GM21526 (cell line): ENCODE data around the gene ZBED4.

ENCODE experiments used
- ATAC-seq: cut with Tn5 transposase; IDR thresholded peaks from one replicate; pipeline ENCODE4 v1.9.1; 2021; ENCODE audit warnings: moderate library complexity; ENCODE audit not compliant: unreplicated experiment, low FRiP score

The ZBED4 gene

DNA sequence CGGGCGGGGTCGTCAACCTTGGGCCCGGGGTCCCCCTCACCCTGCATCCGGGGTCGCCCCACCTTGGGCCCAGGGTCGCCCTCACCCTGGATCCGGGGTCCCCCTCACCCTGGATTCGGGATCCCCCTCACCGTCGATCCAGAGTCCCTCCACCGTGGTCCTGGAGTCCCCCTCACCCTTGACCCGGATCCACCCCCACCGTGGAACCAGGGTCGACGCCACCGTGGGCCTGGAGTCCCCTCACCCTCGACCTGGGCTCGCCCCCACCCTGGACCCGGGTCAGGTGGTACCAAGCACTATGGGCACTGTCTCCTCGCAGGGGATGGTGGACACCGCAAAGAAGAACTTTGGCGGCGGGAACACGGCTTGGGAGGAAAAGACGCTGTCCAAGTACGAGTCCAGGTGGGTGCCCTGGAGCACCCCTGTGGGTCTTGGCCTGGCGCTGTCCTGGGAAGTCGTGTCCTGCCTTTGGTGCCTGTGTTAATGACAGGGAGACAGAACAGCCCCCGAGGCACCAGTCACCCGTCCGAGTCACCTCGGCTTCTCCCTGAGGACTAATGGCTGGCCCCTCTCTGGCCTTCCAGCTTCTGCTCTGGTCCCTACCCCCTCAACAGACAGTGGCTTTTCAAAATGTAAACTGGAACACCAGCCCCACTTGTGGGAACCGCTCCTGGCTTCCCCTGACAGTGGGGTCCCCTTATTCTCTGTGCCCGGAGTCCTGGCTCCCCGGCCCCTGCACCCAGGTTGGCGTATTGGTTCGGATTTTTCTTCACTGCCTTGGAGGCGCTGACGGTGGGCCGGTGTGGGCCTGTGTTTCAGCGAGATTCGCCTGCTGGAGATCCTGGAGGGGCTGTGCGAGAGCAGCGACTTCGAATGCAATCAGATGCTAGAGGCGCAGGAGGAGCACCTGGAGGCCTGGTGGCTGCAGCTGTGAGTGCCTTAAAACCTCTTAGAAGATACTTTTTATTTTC, 65.6 kb downstream of the ZBED4 start:
- no peak for ATAC-seq

DNA sequence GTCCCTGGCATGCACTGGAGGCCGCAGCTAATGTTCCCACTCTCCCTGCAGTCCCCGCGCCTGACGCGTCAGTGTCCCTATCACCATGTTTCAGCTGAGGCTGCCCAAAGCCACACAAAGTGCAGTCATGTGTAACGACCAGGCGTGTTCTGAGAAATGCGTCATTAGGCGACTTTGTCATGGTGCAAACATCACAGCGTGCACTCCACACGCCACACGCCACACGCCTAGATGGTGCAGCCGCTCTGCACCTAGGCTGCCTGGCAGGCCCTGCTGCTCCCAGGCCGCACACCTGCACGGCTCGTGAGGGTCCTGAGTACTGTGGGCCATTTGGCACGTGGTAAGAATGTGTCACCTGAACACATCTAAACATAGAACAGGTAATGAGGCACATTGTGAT, 67.2 kb downstream of the ZBED4 start:
- ATAC-seq: no peak

DNA sequence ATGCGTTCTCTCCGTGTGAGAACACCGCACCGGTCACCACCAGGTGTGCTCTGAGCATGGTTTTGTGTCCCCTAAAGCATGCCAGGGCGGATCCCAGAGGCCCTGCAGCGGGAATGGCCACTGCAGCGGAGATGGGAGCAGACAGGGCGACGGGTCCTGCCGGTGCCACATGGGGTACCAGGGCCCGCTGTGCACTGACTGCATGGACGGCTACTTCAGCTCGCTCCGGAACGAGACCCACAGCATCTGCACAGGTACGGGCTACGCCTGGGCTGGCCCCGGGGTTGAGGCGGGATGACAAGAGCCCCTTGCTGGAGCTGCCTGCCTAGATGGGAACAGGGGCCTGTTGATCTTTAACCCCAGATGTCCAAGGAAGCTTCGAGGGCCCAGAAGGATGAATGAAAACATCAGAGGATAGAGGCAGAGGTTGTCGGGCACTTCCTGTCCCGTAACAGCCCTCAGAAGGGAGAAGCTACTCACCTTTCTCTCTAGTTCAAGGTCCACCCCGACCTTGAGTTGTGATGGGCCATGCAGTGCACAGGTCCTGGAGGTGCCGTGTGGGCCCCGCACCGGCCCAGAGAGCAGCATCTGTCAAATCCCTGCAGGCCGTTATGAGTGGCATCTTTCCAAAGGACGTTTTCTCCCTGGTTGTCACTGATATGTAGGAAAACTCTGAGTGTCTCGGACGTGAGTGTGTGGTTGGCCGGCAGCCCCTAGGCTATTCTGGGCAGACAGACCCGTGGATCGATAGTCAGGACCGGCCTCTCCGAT, 68.0 kb downstream of the ZBED4 start:
- ATAC-seq: no peak

DNA sequence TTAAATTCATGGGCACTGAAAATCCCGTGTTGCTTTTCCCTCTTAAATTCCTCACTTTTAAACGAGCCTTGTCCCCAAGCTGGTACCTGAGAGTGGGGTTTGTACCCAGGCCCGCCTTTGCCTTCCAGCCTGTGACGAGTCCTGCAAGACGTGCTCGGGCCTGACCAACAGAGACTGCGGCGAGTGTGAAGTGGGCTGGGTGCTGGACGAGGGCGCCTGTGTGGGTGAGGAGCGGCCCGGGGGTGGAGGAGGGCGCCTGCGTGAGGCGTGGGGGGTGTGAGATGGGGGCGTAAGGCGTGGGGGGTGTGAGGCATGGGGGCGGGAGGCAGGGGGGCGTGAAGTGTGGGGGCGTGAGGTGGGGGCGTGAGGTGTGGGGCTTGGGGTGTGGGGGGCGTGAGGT, 68.8 kb downstream of the ZBED4 start:
- no peak for ATAC-seq

DNA sequence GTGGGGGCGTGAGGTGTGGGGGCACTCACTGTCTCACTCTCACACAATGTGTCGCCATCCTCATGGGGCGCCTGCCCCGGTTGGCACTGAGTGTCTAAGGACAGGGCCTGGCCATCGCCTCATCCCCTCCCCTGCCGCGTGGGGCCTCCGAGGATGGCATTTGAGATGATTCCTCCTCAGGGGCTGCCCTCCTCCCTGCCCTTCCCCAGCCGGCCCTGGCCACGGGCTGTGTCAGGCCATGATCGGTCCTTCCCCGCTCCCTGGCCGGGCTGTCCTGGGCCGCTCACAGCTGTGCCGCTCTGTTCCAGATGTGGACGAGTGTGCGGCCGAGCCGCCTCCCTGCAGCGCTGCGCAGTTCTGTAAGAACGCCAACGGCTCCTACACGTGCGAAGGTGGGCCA, 69.3 kb downstream of the ZBED4 start:
- no peak for ATAC-seq

DNA sequence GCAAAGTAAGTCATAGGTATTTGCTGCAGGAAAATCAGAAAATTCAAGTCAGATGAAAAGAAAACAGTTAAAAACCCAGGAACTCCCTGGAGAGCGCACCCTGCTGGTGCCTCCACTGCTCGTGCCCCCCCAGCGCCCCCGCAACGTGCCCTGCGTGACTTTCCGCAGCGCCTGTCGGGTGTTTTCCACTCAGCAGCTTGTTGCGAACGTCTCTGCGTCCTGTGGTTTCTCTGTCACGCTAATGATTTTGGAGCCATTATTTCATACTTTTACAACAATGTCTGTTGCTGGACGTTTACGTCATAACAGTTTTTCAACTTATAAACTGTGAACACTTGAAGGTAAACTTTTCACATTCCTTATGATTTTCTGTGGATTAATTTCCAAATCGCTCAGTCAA, 69.8 kb downstream of the ZBED4 start:
- no peak for ATAC-seq

DNA sequence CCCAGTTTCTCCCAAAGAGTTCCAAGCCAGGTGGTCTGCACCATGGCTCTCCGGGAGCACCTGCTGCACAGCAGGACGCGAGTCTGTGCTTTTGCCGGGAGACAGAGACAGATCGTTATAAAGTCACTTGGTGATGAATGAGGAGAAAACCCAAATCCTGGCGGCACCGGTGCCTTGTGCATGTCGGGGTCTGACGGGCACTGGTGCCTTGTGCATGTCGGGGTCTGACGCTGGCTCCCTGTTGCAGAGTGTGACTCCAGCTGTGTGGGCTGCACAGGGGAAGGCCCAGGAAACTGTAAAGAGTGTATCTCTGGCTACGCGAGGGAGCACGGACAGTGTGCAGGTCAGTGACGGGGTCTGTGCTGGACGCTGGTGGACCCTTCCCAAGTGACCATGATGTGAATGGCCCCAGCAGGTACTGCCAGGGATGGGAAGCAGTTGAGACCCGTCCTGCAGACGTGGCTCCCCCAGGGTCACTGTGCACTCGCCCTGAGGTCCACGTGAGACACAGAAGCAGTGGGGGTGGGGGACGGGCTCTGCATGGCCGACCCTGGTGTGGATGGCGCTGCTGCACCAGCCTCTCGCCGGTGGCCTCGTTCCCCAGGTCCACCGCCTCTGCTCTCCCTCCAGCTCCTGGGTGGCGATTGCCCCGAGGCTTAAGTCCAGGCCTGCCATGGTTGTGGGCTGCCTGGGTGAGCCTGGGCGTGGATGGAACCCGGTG, 70.6 kb downstream of the ZBED4 start:
- no peak for ATAC-seq

DNA sequence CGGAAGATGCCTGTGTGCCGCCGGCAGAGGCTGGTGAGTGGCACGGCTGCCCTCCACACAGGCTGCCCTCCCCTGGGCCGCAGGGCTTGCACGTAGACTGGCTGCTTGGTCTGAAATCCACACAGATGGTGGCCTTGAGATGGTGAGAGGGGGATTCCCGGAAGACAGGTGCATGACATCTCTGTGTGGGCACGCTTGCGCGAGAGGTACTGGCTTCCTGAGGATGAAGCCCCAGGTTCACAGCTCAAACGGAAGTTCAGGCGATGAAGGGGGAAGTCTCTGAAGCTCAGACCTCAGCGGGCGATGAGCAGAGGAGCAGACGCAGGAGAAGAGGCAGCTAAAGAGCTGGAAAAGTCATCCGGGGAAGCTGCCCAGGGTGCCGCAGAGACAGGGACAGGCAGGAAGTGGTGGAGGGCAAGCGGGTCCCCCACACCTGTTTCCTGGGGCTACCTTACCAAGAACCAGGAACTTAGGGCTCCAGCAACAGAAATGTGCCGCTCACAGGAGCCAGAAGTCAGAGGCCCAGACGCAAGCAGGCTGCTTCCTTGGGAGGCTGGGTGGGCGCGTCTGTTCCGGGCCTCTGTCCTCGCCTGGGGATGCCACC, 72.0 kb downstream of the ZBED4 start:
- no peak for ATAC-seq

DNA sequence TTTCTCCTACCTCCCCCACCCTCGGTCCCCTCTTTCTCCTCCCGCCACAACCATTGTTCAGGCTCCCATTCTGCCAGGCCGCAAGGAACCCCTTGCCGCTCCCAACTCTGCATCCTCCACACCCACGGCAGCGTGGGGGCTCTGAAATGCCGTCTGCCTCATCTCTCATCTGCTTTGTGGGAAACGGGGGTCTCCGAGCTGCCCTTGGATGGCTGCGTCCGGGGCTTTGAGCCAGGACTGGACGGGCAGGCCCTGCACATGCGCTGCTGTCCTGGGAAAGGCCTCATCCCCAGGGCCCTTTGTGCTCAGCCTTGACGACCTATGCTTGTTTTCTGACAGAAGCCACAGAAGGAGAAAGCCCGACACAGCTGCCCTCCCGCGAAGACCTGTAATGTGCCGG, 73.3 kb downstream of the ZBED4 start:
- ATAC-seq: no peak

DNA sequence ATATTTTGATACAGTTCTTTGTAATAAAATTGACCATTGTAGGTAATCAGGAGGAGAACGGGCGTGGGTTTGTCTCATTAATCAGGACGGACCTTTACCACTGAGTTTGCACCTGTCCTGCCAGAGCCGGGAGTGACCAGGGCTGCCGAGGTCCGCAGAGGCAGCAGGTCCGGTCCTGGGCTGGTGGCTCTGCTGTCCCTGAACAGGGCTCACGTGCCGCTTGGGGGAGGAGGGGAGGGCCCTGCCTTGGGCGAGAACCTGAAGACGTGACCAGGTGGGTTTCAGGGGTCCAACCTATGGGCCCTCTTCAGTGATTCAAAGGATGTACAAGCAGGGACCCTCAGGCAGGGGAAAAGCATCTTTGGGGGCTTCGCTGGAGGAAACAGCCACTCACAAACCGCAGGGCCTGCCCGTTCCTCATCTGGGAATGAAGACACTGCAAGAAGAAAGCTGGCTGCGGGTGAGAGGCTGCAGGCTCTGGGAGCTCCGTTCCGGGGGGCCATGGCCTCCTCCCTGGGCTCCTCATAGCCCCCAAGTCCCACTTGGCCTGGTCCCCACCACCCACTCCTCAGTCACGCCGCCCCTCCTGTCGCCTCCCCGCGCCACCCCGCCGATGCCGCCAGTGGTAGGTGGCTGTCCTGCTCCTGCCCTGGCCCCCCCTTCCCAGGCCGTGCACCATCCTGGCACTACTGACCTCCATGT, 74.0 kb downstream of the ZBED4 start:
- ATAC-seq: no peak

DNA sequence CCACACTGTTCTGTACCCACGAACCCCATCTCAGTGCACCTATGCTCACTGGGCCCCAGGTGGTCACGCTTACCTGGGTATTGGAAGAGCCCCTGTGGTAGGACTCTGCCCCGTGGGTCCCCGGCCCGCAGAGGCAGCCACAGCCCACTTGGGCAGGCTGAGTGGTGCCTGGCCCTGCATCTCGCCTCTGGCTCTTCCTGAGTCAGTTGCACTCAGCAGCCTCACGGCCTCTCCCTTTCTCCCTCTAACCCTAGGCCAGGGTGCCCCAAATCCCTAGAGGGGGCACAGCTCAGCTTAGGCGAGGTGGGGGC, 74.5 kb downstream of the ZBED4 start:
- ATAC-seq: no peak

DNA sequence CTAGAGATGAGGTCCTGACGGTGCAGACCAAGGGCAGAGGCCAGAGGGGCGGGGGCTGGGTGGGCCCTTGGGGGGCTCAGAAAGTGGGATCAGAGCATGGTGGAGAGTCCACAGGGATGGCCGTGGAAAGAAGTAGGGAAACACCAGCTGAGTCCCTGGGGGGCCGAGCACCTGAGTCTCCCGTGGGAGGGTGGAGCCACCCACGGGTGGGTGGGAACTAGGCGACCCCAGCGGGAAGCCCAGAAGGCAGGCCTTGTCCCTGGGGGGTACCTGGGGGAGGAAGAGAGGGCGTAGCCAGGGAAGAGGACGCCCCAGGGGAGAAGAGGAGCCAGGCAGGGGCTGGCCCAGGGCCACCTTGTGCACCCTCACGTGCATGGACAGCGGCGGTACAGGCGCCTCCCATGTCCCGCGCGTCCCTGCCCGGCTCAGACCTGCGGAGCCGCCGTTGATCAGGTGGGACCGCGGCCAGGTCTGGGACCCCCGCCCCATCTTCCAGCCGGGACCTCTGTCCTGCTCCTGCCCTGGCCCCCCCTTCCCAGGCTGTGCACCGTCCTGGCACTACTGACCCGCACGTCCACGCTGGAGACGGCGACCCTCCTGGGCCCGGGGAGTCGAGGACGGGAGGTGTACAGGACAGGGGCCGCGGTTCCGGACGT, 75.0 kb downstream of the ZBED4 start:
- no peak for ATAC-seq

DNA sequence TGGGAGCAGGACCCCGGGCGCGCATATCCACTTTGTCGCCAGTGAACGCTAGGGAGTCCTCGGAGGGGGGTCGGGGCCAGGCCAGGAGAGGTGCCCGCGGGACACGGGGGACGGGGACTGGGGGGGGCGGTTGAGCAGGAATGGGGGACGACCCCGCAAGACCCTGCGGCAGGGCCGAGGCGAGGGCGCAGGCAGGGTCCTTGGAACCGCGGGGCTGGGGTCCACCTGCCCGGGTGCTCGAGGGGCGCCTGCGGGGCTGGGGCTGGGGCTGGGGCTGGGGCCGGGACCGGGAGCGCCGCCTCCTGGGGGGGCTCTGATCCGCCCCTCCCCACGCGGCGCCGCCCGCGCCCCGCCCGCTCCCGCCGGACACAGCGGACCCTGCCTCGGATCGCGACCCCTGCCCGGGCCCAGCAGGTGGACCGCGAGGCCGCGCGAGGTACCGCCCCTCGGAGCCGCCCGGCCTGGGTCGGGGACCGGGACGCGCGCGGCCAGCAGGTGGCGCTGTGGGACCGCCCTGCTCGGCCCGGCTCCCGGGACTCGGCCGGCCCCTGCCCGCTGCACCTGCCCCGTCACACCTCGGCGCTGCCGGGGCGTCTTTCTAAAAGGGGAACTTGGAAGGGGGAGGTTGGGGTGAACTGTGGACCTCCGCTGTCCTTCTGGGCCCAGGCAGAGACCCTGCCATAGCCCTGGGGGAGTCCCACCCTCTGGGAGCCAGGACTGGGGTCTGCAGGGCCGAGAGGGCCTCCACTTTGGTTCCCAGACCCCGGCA, 75.8 kb downstream of the ZBED4 start:
- ATAC-seq: no peak

DNA sequence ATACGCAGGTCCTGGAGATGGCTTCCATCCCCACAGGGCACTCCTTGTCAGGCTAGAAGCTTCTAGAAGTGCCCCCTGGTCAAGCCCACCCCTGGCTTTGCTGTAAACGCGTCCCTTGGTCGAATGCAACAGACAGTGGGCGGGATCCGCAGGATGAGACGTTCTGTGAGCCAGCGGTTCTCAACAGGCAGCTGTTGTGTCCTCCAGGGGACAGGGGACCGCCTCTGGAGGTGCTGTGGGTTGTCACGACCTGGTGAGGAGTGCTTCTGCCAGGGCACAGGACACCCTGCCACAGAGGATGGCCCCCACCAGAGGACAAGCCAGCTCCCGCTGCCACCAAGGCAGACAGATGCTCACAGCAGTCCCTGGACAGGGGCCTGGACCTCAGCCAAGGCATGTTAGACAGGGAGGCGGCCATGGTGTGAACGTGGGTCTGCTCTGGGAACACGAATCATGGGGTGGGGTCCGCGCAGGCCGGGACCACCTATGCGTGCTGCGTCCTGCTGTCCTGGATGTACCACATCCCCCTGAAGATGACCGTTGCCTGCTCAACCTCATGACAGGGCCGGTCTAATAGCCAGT, 76.4 kb downstream of the ZBED4 start:
- ATAC-seq: no peak

DNA sequence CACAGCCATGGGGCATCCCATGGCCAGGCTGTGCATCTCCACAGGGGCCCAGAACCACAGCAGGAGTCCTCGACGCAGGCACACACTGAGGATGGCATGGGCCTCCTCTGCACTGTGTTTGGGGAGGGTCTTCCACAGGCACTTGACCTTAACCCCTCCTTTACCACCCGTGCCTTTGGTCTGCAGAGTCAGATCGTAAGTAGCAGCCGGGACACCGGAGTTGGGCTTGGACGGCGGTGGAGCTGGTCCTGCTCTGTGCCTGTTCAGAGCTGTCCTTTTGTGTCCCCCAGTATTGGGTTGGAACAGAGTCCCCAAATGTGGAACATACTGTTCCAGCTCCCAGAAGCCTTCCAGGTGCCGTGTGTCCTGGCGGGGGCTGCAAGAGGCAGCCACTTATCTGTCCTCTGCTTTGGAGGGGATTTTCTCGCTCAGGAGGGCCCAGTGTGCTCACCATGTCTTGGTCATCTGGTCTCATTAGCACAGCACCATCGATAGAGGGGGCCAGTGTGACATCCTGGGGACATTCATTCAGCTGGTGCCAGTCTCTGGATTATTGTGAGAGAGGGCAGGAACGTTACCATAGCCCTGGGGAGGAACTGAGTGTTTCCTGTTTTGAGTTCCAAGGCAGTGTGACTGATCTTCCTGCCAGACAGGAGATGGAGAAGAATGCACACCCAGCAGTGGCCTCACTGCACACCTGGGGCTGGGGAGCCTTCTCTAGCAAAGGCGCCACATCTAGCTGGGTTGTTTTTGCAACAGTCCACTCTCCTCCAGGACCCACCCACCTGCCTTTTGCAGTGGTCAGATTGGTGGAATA, 77.2 kb downstream of the ZBED4 start:
- ATAC-seq: no peak

DNA sequence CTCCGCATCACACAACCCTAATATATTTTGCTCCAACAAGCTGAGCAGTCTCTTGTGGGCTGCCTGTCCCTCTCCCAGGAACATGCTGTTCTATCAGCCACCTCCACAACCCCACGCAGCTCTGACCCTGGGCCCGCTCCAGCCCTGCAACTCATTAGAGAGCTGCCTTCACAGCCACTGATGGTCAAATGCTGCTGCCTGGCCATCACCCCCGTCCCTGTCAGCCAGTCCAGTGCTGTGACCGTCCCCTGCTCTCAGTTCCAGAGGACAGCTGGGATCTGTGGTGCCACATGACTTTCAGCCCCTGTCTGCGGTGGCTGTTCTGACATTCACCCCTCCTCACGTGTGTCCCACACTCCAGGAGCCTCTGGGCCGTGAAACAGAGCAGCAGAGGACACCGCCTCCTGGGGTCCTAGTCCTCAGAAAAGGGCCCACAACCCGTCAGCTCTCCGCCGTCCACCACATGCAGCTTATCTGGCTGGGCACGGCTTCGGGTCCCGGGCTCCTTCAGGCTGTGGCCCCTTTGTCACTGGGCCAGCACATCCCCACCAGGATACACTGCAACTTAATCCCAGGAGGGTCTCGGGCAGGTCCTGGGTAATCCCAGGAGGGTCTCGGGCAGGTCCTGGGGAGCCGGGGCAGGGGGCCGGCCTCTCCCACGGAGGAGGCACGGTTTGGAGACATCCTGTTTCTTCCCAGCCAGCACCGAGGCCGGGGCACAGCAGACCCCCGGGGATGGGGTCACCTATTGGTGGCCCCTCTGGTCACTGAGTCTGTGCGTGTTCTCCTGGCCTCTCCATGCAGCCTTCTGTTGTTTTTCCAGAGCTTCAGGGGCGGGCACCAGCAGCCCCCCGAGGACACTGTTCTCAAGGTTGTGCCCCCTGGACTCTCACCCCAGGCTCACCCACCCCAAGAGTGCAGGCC, 79.9 kb downstream of the ZBED4 start:
- ATAC-seq: no peak
